ENCODE measurements around the gene PKLR.

GRCh38 chr1:155241069-155241679 lies 60.1 kb downstream of the PKLR start:
- TF ChIP-seq GATA2 (IDR thresholded peaks at IDR 0.05; ENCODE audit: low read depth, low read length) = no peak
- TF ChIP-seq GATA3 (IDR thresholded peaks at IDR 0.05; ENCODE audit: low read depth, low read length) = no peak
